Gastrocnemius medialis (tissue), 4 donors: ENCODE data around the gene RASSF1.

Experiments
- CTCF ChIP-seq, 5 experiments: fragments of 450-650 bp in 3 of 5; fragments of 200-600 bp in 2 of 5; sonication (generic) in 2 of 5; IDR thresholded peaks in 4 of 5; conservative IDR thresholded peaks in 1 of 5; 1 replicate in 4 of 5; 2 replicates in 1 of 5; pipeline ENCODE4 v1.5.1; 2016 to 2019; ENCODE audit warnings: antibody characterized with exemption in 5 of 5, mild to moderate bottlenecking in 3 of 5, moderate library complexity in 3 of 5
- POLR2A ChIP-seq, 2 donors: fragments of 450-650 bp; IDR thresholded peaks; one replicate each; pipeline ENCODE4 v1.6.1; 2017; ENCODE audit warnings: antibody characterized with exemption in 2 of 2, mild to moderate bottlenecking in 2 of 2, moderate library complexity in 2 of 2

GRCh38 chr3:50340448-50341329 lies at the start of gene RASSF1:
- TF ChIP-seq CTCF (IDR thresholded peaks at IDR 0.05 in 4 of 5, conservative IDR thresholded peaks at IDR 0.05 in 1 of 5) = no peak
- TF ChIP-seq POLR2A (IDR thresholded peaks at IDR 0.05) = peak; percentile 61 to 74
